ENCODE results near the gene SMG6. TPM values are rescaled to one million over a fixed set of nuclear protein-coding genes. Genes with fewer than 3 reads are reported as not detected.
A peak's percentile ranks its signal among the peaks of the same experiment; 100 is the strongest.

SMG6 gene
- total and polyA plus RNA-seq, 2 of the 8 experiments (the other 6 are each of a cell fraction or from before 2014, with no cell fraction given) = 18.5 to 25.2 TPM

- Histone ChIP-seq H2AFZ (ENCODE audit: low read length) (no peak overlapping the region), H2BK5ac (ENCODE audit: low read depth, low read length) (no peak overlapping the region), H3K18ac (ENCODE audit: extremely low read depth, low read length) (no peak overlapping the region), H3K23ac (ENCODE audit: insufficient read length) (no peak overlapping the region), H4K8ac (ENCODE audit: extremely low read depth, insufficient read depth, low read length) (no peak overlapping the region), H4K91ac (replicated peaks; ENCODE audit: insufficient read length, low read length) (no peak overlapping the region), H2AK5ac (ENCODE audit: low read depth, low read length) (no peak overlapping the region), H3K4me2 (ENCODE audit: insufficient read depth in 1 of 2, low read depth in 2 of 2, low read length in 2 of 2) (no peak overlapping the region), H3K9ac (replicated peaks in 1 of 4; ENCODE audit: extremely low read depth in 1 of 4, low read depth in 3 of 4, low read length in 3 of 4) (no peak overlapping the region), H3K56ac (replicated peaks; ENCODE audit: insufficient read length, low read depth, low read length) (no peak overlapping the region), H4K5ac (ENCODE audit: insufficient read length, low read depth, low read length) (no peak overlapping the region), H3K23me2 (ENCODE audit: low read depth, low read length) (no peaks in the 10 kb centered on the region), H3K14ac (ENCODE audit: insufficient read length) (no peak overlapping the region), H2BK120ac (replicated peaks; ENCODE audit: low read depth, low read length) (no peak overlapping the region), H3K79me1 (ENCODE audit: low read depth, low read length) (no peaks in the 10 kb centered on the region), H2BK15ac (ENCODE audit: low read length) (no peak overlapping the region), H2BK12ac (ENCODE audit: low read depth, low read length) (no peak overlapping the region), H3K4me3 (ENCODE audit: extremely low read depth in 1 of 4, insufficient read depth in 2 of 4, low read depth in 3 of 4, low read length in 4 of 4) (no peak overlapping the region), H3K4me1 (replicated peaks in 1 of 4; ENCODE audit: control insufficient read depth in 3 of 4, insufficient read depth in 4 of 4, low read length in 3 of 4) (no peaks in the 10 kb centered on the region; a peak in 1 of 7 replicates), H3K27ac (ENCODE audit: low read depth, low read length) (no peak overlapping the region), H3K4ac (replicated peaks; ENCODE audit: insufficient read length, low read depth, low read length) (no peak overlapping the region), H4K20me1 (replicated peaks in 1 of 2; ENCODE audit: control insufficient read depth in 1 of 2, insufficient read depth in 2 of 2, low read length in 2 of 2) (peaks cover 2 to 4% of the 10 kb centered on the region in 2 experiments), H3K36me3 (ENCODE audit: control insufficient read depth in 2 of 4, insufficient read depth in 4 of 4, low read length in 3 of 4) (peaks cover 0 to 34% (median 22%) of the 10 kb centered on the region in 4 experiments; a peak in 7 of 8 replicates), H3K27me3 (replicated peaks in 1 of 4; ENCODE audit: control insufficient read depth in 3 of 4, extremely low read depth in 1 of 4, insufficient read depth in 3 of 4, low read length in 3 of 4) (no peaks in the 10 kb centered on the region), H3K9me3 (ENCODE audit: insufficient read depth in 2 of 2, low read depth in 1 of 2, low read length in 1 of 2) (no peaks in the 10 kb centered on the region), H2BK20ac (ENCODE audit: low read length) (no peak overlapping the region), H3K79me2 (ENCODE audit: control insufficient read depth in 1 of 2, insufficient read depth in 2 of 2, low read length in 2 of 2) (no peaks in the 10 kb centered on the region)
- WGBS, 2 experiments (ENCODE audit: extremely low coverage in 1 of 2, insufficient coverage in 1 of 2, insufficient read length in 1 of 2, insufficient replicate concordance in 2 of 2, low coverage in 1 of 2, low lambda C conversion rate in 2 of 2, missing lambda C conversion rate in 1 of 2) = 80% methylated on average over 7 of the region's 7 CpGs; no CpG with 5 or more reads in 1 of the 2 experiments
- FAIRE-seq (peak; percentile 13), DNase-seq (ENCODE audit: low read depth in 1 of 2, low spot score in 2 of 2) (no peak)
- CTCF ChIA-PET (ENCODE audit: partially characterized antibody) = interaction anchor here (0.7 to 3.7 kb wide), 23 partner anchors 10 to 400 kb away, joined by 3 to 17 read pairs (median 4); partner anchors contain the start of gene HIC1
- POLR2A ChIA-PET (ENCODE audit: partially characterized antibody) = interaction anchor here (2.3 kb wide), 1 partner anchor 18 kb away, joined by 6 read pairs; no protein-coding TSS in a partner anchor
- TF ChIP-seq SP2 (IDR thresholded peaks at IDR 0.05; ENCODE audit: low read length) = no peak
- no peak for TF ChIP-seq TAF1 (IDR thresholded peaks at IDR 0.05; ENCODE audit: low read depth, low read length)
- no peak for TF ChIP-seq CTBP2 (IDR thresholded peaks at IDR 0.05; ENCODE audit: borderline replicate concordance, insufficient read depth, insufficient read length, low read length)
- TF ChIP-seq BCL11A (IDR thresholded peaks at IDR 0.05; ENCODE audit: low read depth in 2 of 2, low read length in 2 of 2) = no peak
- peak in 2 of 3 experiments; percentile 19 to 37; a peak in 2 of 4 replicates for TF ChIP-seq CTCF (IDR thresholded peaks at IDR 0.05; ENCODE audit: control extremely low read depth in 1 of 3, insufficient read depth in 1 of 3, low read depth in 1 of 3, low read length in 3 of 3)
- peak; percentile 37 to 45 for TF ChIP-seq RAD21 (IDR thresholded peaks at IDR 0.05 in 1 of 2, conservative IDR thresholded peaks at IDR 0.05 in 1 of 2; ENCODE audit: low read depth in 2 of 2, low read length in 2 of 2)
Measured at GRCh38 chr17:2282297-2282873, 21.2 kb downstream of the SMG6 start.
